Uterus (tissue), 2 donors: ENCODE results near the gene GPR156.
"Not testable (repeated sequence)": the region's sequence is repeated elsewhere in the genome, so short reads cannot be mapped to it uniquely, and the experiment has no call there.

Experiments
- POLR2A ChIP-seq, 2 donors: fragments of 450-650 bp; IDR thresholded peaks; one replicate each; pipeline ENCODE4 v1.6.1; 2016; ENCODE audit warnings: antibody characterized with exemption in 2 of 2, mild to moderate bottlenecking in 1 of 2, moderate library complexity in 1 of 2
- TF ChIP-seq, protein P1 (sequence below), 4 experiments: fragments of 200-600 bp in 2 of 4; fragments of 450-650 bp in 2 of 4; sonication (generic) in 2 of 4; IDR thresholded peaks; one replicate each; pipeline ENCODE4 v1.5.1; 2016 to 2019; ENCODE audit warnings: antibody characterized with exemption in 4 of 4, mild to moderate bottlenecking in 2 of 4, moderate library complexity in 1 of 4

- TF ChIP-seq, protein P1, sequence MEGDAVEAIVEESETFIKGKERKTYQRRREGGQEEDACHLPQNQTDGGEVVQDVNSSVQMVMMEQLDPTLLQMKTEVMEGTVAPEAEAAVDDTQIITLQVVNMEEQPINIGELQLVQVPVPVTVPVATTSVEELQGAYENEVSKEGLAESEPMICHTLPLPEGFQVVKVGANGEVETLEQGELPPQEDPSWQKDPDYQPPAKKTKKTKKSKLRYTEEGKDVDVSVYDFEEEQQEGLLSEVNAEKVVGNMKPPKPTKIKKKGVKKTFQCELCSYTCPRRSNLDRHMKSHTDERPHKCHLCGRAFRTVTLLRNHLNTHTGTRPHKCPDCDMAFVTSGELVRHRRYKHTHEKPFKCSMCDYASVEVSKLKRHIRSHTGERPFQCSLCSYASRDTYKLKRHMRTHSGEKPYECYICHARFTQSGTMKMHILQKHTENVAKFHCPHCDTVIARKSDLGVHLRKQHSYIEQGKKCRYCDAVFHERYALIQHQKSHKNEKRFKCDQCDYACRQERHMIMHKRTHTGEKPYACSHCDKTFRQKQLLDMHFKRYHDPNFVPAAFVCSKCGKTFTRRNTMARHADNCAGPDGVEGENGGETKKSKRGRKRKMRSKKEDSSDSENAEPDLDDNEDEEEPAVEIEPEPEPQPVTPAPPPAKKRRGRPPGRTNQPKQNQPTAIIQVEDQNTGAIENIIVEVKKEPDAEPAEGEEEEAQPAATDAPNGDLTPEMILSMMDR (IDR thresholded peaks at IDR 0.05), result not testable (repeated sequence)
- TF ChIP-seq POLR2A (IDR thresholded peaks at IDR 0.05), result not testable (repeated sequence)
Measured at GRCh38 chr3:120216633-120217032, 68.4 kb downstream of the GPR156 start.
